ENCODE results near the gene MTHFS. TPM values are rescaled to one million over a fixed set of nuclear protein-coding genes. Genes with fewer than 3 reads are reported as not detected.
"Not testable (repeated sequence)": the region's sequence is repeated elsewhere in the genome, so short reads cannot be mapped to it uniquely, and the experiment has no call there.

The MTHFS gene
- total RNA-seq, 1 donor from 2014 or later, result 16.1 TPM

- DNase-seq (no peak), ATAC-seq (no peak)
- intact Hi-C loops (cut with micrococcal nuclease), result no loop called here
Observed at GRCh38 chr15:79918278-79918677, 21.5 kb upstream of the MTHFS start.

GRCh38 chr15:79916502-79917132 lies 19.8 kb upstream of the MTHFS start:
- no peak for DNase-seq
- intact Hi-C loops (cut with micrococcal nuclease), result no loop called here
- ATAC-seq, result no peak

- intact Hi-C loops (cut with micrococcal nuclease); DNase-seq: not testable (repeated sequence)
Observed at GRCh38 chr15:79915776-79916501, 19.1 kb upstream of the MTHFS start.

GRCh38 chr15:79914728-79915127 lies 17.9 kb upstream of the MTHFS start:
- no peak for ATAC-seq
- intact Hi-C loops (cut with micrococcal nuclease), result no loop called here

More at GRCh38 chr15:79915776-79916501, 19.1 kb upstream of the MTHFS start:
- not testable (repeated sequence) for ATAC-seq

GRCh38 chr15:79909556-79910335 lies 12.9 kb upstream of the MTHFS start:
- ATAC-seq; DNase-seq; intact Hi-C loops (cut with micrococcal nuclease): not testable (repeated sequence)

More at GRCh38 chr15:79914728-79915127, 17.9 kb upstream of the MTHFS start:
- no peak for DNase-seq

GRCh38 chr15:79904271-79904670 lies 7.5 kb upstream of the MTHFS start:
- no peak for DNase-seq
- ATAC-seq, result no peak
- intact Hi-C loops (cut with micrococcal nuclease), result no loop called here

GRCh38 chr15:79903626-79904025 lies 6.8 kb upstream of the MTHFS start:
- DNase-seq, result no peak
- no peak for ATAC-seq
- intact Hi-C loops (cut with micrococcal nuclease), result no loop called here

GRCh38 chr15:79903144-79903543 lies 6.3 kb upstream of the MTHFS start:
- ATAC-seq, result no peak
- no peak for DNase-seq
- intact Hi-C loops (cut with micrococcal nuclease), result no loop called here

GRCh38 chr15:79901958-79902357 lies 5.1 kb upstream of the MTHFS start:
- no peak for ATAC-seq
- DNase-seq, result no peak
- intact Hi-C loops (cut with micrococcal nuclease), result no loop called here

GRCh38 chr15:79900818-79901378 lies 4.1 kb upstream of the MTHFS start:
- DNase-seq; ATAC-seq; intact Hi-C loops (cut with micrococcal nuclease): not testable (repeated sequence)

GRCh38 chr15:79900087-79900486 lies 3.3 kb upstream of the MTHFS start:
- intact Hi-C loops (cut with micrococcal nuclease), result no loop called here
- ATAC-seq (no peak), DNase-seq (no peak)

- intact Hi-C loops (cut with micrococcal nuclease); ATAC-seq; DNase-seq: not testable (repeated sequence)
Observed at GRCh38 chr15:79898786-79899185, 2.0 kb upstream of the MTHFS start.

GRCh38 chr15:79898369-79898768 lies 1.6 kb upstream of the MTHFS start:
- DNase-seq, result no peak
- no peak for ATAC-seq
- intact Hi-C loops (cut with micrococcal nuclease), result no loop called here

- no peak for ATAC-seq
- no peak for DNase-seq
- intact Hi-C loops (cut with micrococcal nuclease), result no loop called here
Observed at GRCh38 chr15:79897701-79898113, 893 bp upstream of the MTHFS start.

GRCh38 chr15:79897380-79897678 lies 515 bp upstream of the MTHFS start:
- ATAC-seq, result no peak
- DNase-seq, result no peak
- intact Hi-C loops (cut with micrococcal nuclease), result no loop called here

GRCh38 chr15:79896131-79896633 lies 632 bp downstream of the MTHFS start:
- ATAC-seq (peak; percentile 4), DNase-seq (no peak)
- intact Hi-C loops (cut with micrococcal nuclease), result no loop called here

- DNase-seq, result no peak
- ATAC-seq, result no peak
- intact Hi-C loops (cut with micrococcal nuclease), result no loop called here
Observed at GRCh38 chr15:79887054-79887930, 9.5 kb downstream of the MTHFS start.

- intact Hi-C loops (cut with micrococcal nuclease), result no loop called here
- DNase-seq (no peak), ATAC-seq (no peak)
Observed at GRCh38 chr15:79886124-79886523, 10.7 kb downstream of the MTHFS start.

GRCh38 chr15:79884204-79884596 lies 12.6 kb downstream of the MTHFS start:
- DNase-seq (no peak), ATAC-seq (no peak)
- intact Hi-C loops (cut with micrococcal nuclease), result no loop called here
